GM18519 (cell line): ENCODE data around the gene SYCN.

Experiments used
- ATAC-seq: cut with Tn5 transposase; IDR thresholded peaks from one replicate; pipeline ENCODE4 v1.9.1; 2021; ENCODE audit warnings: mild to moderate bottlenecking, moderate library complexity; ENCODE audit not compliant: unreplicated experiment, low FRiP score

The SYCN gene

GRCh38 chr19:39196320-39196719 is 7.7 kb downstream of the SYCN start:
- ATAC-seq = no peak

GRCh38 chr19:39195755-39196154 is 8.3 kb downstream of the SYCN start:
- no peak for ATAC-seq

DNA sequence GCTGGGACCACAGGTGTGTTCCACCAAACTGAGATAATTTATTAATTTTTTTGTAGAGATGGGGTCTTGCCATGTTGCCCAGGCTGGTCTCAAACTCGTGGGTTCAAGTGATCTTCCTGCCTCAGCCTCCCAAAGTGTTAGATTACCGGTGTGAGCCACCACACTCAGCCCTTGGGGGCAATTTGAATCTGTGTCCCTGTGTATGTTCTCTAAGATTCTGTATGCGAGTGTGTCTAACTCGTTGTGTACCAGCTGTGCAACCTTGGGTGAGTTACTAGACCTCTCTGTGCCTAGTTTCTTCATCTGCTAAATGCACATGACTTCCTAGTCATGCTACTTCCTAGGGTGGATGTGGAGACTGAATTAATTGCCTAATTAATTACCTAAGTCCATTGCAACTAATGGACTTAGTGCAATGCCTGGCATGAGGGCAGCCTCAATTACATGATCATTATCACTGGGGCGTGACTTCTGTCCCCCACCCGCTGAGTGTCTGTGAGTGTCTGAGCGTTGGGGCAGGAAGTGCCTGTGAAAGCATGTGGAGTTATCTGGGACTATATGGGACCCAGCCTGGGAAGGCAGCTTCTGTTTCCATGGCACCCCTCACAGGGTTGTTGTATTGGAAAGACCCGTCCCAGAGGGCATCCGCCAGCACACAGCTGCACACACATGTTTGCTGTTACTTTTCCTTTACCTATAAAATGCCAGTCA is 9.1 kb downstream of the SYCN start:
- no peak for ATAC-seq

DNA sequence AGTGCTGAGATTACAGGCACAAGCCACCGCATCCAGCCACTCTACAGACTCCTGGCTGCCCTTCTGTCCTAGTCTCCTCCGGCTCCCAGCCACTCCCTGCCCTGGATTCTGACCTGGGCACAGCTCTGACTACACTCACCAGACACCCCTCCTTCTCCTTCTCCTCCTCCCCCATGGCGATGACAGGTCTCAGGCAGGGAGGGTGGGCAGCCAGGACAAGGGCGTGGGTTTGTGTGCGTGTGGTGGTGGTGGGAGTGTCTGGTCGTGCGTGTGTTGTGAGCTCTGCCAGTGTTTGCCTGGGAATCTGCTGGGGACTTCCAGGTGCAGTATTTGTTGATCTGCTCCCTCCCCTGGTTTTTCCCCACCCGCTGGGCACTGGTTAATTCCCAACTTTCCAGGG is 10.3 kb downstream of the SYCN start:
- no peak for ATAC-seq

GRCh38 chr19:39192846-39193245 is 11.2 kb downstream of the SYCN start:
- no peak for ATAC-seq

DNA sequence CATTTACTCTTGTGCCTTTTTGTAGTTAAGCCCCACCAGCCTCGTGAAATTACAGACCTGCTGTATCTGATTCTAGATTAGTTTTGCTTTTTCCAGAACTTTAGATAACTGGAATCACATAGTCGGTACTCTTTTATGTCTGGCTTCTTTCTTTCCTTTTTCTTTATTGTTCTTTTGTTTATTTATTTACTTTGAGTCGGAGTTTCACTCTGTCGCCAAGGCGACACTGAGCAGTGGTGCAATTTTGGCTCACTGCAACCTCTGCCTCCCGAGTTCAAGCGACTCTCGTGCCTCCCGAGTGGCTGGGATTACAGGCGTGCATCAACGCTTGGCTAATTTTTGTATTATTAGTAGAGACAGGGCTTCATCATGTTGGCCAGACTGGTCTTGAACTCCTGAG is 13.3 kb downstream of the SYCN start:
- no peak for ATAC-seq

- ATAC-seq = no peak
Observed at GRCh38 chr19:39188960-39189359, 15.1 kb downstream of the SYCN start.

- no peak for ATAC-seq
Observed at GRCh38 chr19:39187552-39187943, 16.5 kb downstream of the SYCN start.

DNA sequence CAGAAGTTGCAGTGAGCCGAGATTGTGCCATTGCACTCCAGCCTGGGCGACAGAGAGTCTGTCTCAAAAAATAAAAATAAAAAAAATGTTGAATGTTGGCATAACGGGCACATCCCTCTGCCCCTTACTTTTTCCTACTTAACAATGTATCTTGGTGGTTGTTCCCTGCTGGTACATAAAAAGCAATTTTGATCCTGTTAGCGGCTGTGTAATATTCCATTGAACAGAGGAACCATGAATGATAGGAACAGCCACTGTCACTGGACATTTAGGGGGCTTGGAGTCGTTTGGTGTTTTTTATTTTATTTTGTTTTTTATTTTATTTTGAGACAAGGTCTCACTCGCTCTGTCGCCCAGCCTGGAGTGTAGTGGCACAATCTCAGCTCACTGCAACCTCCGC is 17.7 kb downstream of the SYCN start:
- no peak for ATAC-seq

DNA sequence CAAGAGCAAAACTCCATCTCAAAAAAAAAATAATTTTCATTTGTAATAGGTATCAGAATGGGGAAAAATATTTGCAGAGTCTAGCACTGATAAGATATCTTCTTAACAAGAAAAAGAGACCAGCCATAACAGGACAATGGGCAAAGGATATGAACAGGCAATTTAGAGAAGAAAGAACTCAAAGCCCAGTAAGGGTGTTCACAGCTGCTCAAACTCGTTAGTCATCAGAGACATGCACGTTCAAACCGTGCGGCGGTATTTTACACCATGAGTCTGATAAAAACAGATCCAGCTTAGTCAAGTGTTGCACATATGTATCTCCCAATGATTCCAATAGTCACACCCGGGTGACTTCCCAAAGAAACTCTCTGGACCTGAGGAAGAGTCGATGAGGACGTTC is 21.0 kb downstream of the SYCN start:
- no peak for ATAC-seq

GRCh38 chr19:39182174-39182505 is 21.9 kb downstream of the SYCN start:
- no peak for ATAC-seq

DNA sequence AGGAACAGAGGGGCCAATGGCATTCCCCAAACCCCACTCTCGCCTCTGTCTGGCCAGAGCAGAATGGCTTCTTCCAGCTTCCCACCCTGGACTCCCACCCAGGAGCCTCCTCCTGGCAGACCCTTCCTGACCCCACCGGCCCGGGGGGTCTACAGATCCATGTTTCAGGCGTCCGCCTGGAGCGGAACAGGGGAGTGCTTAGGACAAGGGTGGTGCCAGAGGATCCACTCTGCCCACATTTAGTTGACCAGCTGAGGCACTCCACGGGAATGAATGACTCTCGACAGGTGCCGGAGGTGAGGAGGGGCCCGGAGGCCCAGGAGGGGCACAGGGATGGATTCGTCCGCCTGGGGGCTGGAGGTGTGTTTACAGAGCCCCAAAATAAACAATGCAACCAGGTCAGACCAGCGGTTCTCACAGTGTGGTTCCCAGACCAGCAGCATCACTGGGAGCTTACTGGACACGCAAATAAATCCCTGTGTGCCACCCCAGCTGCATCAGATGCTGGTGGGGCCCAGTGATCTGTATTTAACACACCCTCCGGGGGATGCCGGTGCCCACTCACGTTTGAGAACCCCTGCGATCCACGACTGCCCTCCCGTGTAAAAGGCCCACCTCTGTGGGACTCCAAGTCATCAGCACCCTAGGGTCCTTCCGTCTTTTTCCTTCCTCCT is 22.4 kb downstream of the SYCN start:
- ATAC-seq = no peak

DNA sequence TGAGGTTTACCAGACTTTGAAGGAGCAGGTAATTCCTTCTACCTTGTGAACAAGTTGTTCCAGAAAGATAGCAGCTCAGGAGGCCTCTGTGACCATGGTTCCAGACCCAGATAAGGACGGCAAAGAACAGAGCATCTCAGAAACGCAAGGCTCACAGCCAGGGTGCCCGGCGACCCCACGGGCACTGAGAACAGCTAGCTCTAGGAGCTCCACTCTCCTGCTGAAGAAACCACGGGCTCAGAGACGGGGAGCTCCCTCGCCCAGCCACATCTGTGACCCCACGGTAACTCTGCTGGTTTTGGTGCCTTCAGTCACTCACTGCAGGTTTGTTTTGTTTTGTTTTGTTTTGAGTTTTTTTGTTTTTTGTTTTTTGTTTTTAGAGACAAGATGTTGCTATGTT is 23.3 kb downstream of the SYCN start:
- no peak for ATAC-seq

- no peak for ATAC-seq
Observed at GRCh38 chr19:39179754-39180153, 24.3 kb downstream of the SYCN start.

GRCh38 chr19:39178296-39179006 is 25.6 kb downstream of the SYCN start:
- ATAC-seq = no peak

GRCh38 chr19:39177736-39178135 is 26.3 kb downstream of the SYCN start:
- no peak for ATAC-seq

DNA sequence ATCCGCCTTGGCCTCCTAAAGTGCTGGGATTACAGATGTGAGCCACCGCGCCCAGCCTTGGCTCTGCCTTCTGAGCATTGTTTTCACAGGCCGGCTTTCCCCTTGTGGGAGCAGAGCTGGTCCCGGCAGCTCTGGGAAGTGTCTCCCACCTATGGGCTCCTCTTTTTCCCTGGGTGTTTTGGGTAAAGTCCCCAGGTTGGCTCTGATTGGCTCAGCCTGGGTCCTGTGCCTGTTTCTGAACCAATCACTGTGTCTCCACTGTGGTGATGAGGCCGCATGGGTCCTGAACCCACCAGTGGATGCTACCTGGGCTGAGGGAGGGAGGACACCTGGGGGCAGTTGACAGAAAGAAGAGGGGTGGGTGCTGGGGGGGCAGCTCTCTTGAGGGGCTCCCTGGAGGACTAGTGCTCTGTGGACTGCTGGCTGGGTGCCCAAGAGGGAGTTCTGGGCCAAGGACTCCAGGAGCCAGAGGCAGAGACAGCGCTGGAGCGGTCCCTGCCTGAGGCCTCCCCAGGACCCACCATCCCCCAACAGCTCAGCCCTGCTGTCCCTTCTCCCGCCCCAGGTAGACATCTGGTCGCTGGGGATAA is 26.9 kb downstream of the SYCN start:
- no peak for ATAC-seq

- ATAC-seq = no peak
Observed at GRCh38 chr19:39175564-39175963, 28.5 kb downstream of the SYCN start.

- no peak for ATAC-seq
Observed at GRCh38 chr19:39174558-39175544, 29.2 kb downstream of the SYCN start.

DNA sequence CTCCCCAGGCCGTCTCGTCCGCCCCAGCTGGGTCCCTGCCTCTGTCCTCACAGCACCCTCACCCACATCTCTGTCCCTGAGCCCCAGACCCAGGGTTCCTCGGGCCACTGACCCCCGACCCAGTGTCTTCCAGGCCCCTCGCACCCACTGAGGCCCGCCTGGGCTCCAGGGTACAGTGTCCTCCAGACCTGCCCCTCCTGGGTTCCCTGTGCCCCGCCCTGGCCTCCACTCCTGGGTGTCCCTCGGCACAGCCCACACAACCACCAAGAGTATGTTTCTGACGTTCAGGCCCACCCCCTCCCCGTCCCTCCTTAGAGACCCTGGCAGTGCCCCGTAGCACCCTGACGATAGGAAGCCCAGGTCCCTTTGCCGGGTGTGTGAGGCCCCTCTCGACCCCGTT is 29.9 kb downstream of the SYCN start:
- ATAC-seq = no peak
